GM12892 (cell line): ENCODE results near the gene TBL1XR1.

Source experiments
- POLR2A ChIP-seq: IDR thresholded peaks from 2 replicates; pipeline ENCODE4 v1.6.1; 2011; ENCODE audit warnings: low read depth, low read length, control low read depth
- POLR2AphosphoS5 ChIP-seq: IDR thresholded peaks from 2 replicates; pipeline ENCODE4 v1.6.1; 2011; ENCODE audit warnings: low read depth, low read length, control low read depth
- TAF1 ChIP-seq: IDR thresholded peaks from 2 replicates; pipeline ENCODE4 v1.6.1; 2011; ENCODE audit warnings: low read depth, mild to moderate bottlenecking, control low read depth, low read length, borderline replicate concordance

DNA sequence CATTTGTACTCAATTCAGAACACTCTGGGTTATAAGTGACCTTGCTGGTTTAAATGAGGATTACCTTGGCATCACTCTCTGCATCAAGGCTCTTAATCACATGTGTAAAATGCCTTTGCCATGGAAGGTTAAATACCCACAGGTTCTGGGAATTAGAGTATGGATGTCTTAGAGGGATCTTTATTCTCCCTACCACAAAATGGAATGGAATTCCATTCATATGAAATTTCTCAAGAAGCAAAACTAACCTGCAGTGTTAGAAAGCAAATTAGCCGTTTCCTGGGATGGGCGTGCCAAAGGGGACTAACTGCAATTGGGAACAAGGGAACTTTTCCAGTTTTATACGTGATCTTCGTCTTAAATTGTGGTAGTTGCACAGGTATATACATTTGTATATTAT lies 39.8 kb downstream of the TBL1XR1 start:
- TF ChIP-seq POLR2A, result no peak
- TF ChIP-seq POLR2AphosphoS5, result no peak
- no peak for TF ChIP-seq TAF1
